Fibroblast of lung (primary cell): ENCODE measurements around the gene PTPRF.

ENCODE experiments used
- EZH2 ChIP-seq: IDR thresholded peaks from 2 replicates; pipeline ENCODE4 v1.5.1; 2012; ENCODE audit warnings: low read length, control low read depth, mild to moderate bottlenecking; ENCODE audit errors: missing control alignments
- TF ChIP-seq, protein P1 (sequence below), 2 donors: IDR thresholded peaks in 1 of 2; conservative IDR thresholded peaks in 1 of 2; 1 replicate in 1 of 2; 2 replicates in 1 of 2; pipeline ENCODE4 v1.5.1; 2011 to 2012; ENCODE audit warnings: low read length in 2 of 2, control low read depth in 1 of 2, inconsistent platforms in 1 of 2, low read depth in 1 of 2, mild to moderate bottlenecking in 1 of 2

DNA sequence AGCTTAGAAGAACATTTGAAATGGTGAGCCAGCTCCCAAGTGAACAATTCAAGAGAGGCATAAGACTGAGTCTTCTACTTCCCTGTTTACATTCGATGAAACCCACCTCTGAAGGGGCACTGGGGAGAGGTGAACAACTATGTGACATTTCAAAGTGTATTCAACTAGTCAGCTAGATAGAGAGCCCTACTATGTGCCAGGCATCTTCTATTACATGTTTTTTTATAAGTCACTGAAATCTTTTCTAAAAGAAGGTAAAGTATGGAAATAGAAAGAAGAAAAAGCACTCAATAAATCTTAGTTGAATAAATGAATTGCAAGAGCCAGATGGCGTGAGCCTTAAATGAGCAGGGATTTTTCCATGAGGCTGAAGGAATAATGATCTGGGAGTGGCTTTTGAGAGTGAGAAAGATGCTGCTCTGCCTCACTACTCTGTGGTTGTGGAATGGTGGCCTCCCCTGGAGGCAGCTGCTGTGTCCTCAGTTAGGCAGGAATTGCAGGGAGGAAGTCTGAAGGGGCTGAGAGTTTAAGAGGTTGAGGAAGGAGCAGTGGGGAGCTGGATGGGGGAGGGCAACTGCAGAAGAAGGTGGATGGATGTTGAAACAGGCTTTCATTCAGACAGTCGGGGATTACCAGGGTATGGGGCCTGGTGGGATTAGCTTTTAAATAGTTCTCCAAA, 10.4 kb upstream of the PTPRF start:
- TF ChIP-seq, protein P1, sequence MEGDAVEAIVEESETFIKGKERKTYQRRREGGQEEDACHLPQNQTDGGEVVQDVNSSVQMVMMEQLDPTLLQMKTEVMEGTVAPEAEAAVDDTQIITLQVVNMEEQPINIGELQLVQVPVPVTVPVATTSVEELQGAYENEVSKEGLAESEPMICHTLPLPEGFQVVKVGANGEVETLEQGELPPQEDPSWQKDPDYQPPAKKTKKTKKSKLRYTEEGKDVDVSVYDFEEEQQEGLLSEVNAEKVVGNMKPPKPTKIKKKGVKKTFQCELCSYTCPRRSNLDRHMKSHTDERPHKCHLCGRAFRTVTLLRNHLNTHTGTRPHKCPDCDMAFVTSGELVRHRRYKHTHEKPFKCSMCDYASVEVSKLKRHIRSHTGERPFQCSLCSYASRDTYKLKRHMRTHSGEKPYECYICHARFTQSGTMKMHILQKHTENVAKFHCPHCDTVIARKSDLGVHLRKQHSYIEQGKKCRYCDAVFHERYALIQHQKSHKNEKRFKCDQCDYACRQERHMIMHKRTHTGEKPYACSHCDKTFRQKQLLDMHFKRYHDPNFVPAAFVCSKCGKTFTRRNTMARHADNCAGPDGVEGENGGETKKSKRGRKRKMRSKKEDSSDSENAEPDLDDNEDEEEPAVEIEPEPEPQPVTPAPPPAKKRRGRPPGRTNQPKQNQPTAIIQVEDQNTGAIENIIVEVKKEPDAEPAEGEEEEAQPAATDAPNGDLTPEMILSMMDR (conservative IDR thresholded peaks at IDR 0.05 in 1 of 2, IDR thresholded peaks at IDR 0.05 in 1 of 2; ENCODE audit: low read depth in 1 of 2, low read length in 2 of 2) = no peak
- TF ChIP-seq EZH2 = no peak
